HUES48 (cell line): ENCODE measurements around the gene OR2T2.
"Not testable (repeated sequence)": the region's sequence is repeated elsewhere in the genome, so short reads cannot be mapped to it uniquely, and the experiment has no call there.

ENCODE experiments used
- H3K27ac ChIP-seq: one replicate; pipeline ENCODE4 v1.7.0; 2013; ENCODE audit warnings: low read depth, low read length, inconsistent platforms
- H3K27me3 ChIP-seq: 2 replicates; pipeline ENCODE4 v1.6.1; 2013; ENCODE audit warnings: mild to moderate bottlenecking, low read length; ENCODE audit not compliant: control insufficient read depth, insufficient read depth
- H3K36me3 ChIP-seq: 2 replicates; pipeline ENCODE4 v1.6.1; 2013; ENCODE audit warnings: low read length; ENCODE audit not compliant: control insufficient read depth, insufficient read depth
- H3K4me1 ChIP-seq: 2 replicates; pipeline ENCODE4 v1.6.1; 2013; ENCODE audit warnings: mild to moderate bottlenecking, low read length; ENCODE audit not compliant: control insufficient read depth, insufficient read depth
- H3K4me3 ChIP-seq: 2 replicates; pipeline ENCODE4 v1.5.1; 2013; ENCODE audit warnings: mild to moderate bottlenecking, low read depth, low read length
- H3K9ac ChIP-seq: 2 replicates; pipeline ENCODE4 v1.6.1; 2013; ENCODE audit warnings: mild to moderate bottlenecking, low read depth, low read length, moderate library complexity
- H3K9me3 ChIP-seq: 2 replicates; pipeline ENCODE4 v1.6.1; 2013; ENCODE audit warnings: low read length; ENCODE audit not compliant: control insufficient read depth, insufficient read depth

The OR2T2 gene

GRCh38 chr1:248433811-248434415, 11.5 kb upstream of the OR2T2 start:
- H3K27me3 ChIP-seq, H3K27ac ChIP-seq, H3K36me3 ChIP-seq, H3K4me3 ChIP-seq, H3K9ac ChIP-seq, H3K4me1 ChIP-seq: not testable (repeated sequence)
- peaks cover 47% of the 10 kb centered on the region for H3K9me3 ChIP-seq

- peaks cover 51% of the 10 kb centered on the region for H3K9me3 ChIP-seq
- not testable (repeated sequence) for H3K9ac ChIP-seq, H3K4me3 ChIP-seq
These were observed 10.5 kb upstream of the OR2T2 start for GRCh38 chr1:248434913-248435312.

GRCh38 chr1:248436303-248436702, 9.1 kb upstream of the OR2T2 start:
- not testable (repeated sequence) for H3K4me1 ChIP-seq, H3K4me3 ChIP-seq, H3K27ac ChIP-seq, H3K9ac ChIP-seq, H3K27me3 ChIP-seq, H3K36me3 ChIP-seq
- peaks cover 47% of the 10 kb centered on the region for H3K9me3 ChIP-seq

More at GRCh38 chr1:248434913-248435312, 10.5 kb upstream of the OR2T2 start:
- H3K36me3 ChIP-seq, H3K4me1 ChIP-seq, H3K27ac ChIP-seq, H3K27me3 ChIP-seq: not testable (repeated sequence)

- peaks cover 43% of the 10 kb centered on the region for H3K9me3 ChIP-seq
- H3K36me3 ChIP-seq, H3K27ac ChIP-seq, H3K27me3 ChIP-seq, H3K9ac ChIP-seq, H3K4me1 ChIP-seq, H3K4me3 ChIP-seq: not testable (repeated sequence)
These were observed 6.8 kb upstream of the OR2T2 start for GRCh38 chr1:248438668-248439067.

GRCh38 chr1:248439283-248439682, 6.2 kb upstream of the OR2T2 start:
- H3K4me3 ChIP-seq, H3K27me3 ChIP-seq, H3K9ac ChIP-seq, H3K36me3 ChIP-seq, H3K27ac ChIP-seq, H3K4me1 ChIP-seq: not testable (repeated sequence)
- H3K9me3 ChIP-seq = peaks cover 42% of the 10 kb centered on the region

- H3K9ac ChIP-seq, H3K4me3 ChIP-seq, H3K27ac ChIP-seq, H3K36me3 ChIP-seq, H3K27me3 ChIP-seq, H3K4me1 ChIP-seq: not testable (repeated sequence)
- H3K9me3 ChIP-seq = peaks cover 57% of the 10 kb centered on the region
These were observed 2.7 kb upstream of the OR2T2 start for GRCh38 chr1:248442500-248443277.

- H3K9me3 ChIP-seq = peaks cover 50% of the 10 kb centered on the region
- H3K27me3 ChIP-seq, H3K36me3 ChIP-seq, H3K4me3 ChIP-seq, H3K27ac ChIP-seq, H3K9ac ChIP-seq, H3K4me1 ChIP-seq: not testable (repeated sequence)
These were observed 834 bp upstream of the OR2T2 start for GRCh38 chr1:248444603-248445002.

GRCh38 chr1:248448409-248449074, 3.1 kb downstream of the OR2T2 start:
- not testable (repeated sequence) for H3K27me3 ChIP-seq, H3K9ac ChIP-seq, H3K4me3 ChIP-seq, H3K27ac ChIP-seq, H3K4me1 ChIP-seq, H3K36me3 ChIP-seq
- peaks cover 31% of the 10 kb centered on the region for H3K9me3 ChIP-seq

- H3K9me3 ChIP-seq = peaks cover 21% of the 10 kb centered on the region
- not testable (repeated sequence) for H3K9ac ChIP-seq, H3K27me3 ChIP-seq, H3K4me3 ChIP-seq, H3K36me3 ChIP-seq, H3K27ac ChIP-seq, H3K4me1 ChIP-seq
These were observed 4.5 kb downstream of the OR2T2 start for GRCh38 chr1:248449821-248450465.

- H3K4me1 ChIP-seq, H3K9ac ChIP-seq, H3K27me3 ChIP-seq, H3K27ac ChIP-seq, H3K4me3 ChIP-seq, H3K36me3 ChIP-seq: not testable (repeated sequence)
- H3K9me3 ChIP-seq = peaks cover 18% of the 10 kb centered on the region
These were observed 5.2 kb downstream of the OR2T2 start for GRCh38 chr1:248450466-248451145.
